Colonic mucosa (tissue), 4 donors: ENCODE data around the gene MCC. TPM values are rescaled to one million over a fixed set of nuclear protein-coding genes. Genes with fewer than 3 reads are reported as not detected.

ENCODE experiments used
- DNase-seq: peaks from one replicate; pipeline ENCODE4 v3.0.0-alpha.2; 2020
- H3K27ac ChIP-seq: fragments of 200-600 bp; one replicate; pipeline ENCODE4 v1.8.0; 2021
- H3K27me3 ChIP-seq: fragments of 200-600 bp; one replicate; pipeline ENCODE4 v1.8.0; 2021
- H3K36me3 ChIP-seq: fragments of 200-600 bp; one replicate; pipeline ENCODE4 v1.8.0; 2021
- H3K4me1 ChIP-seq: fragments of 200-600 bp; one replicate; pipeline ENCODE4 v1.8.0; 2021; ENCODE audit warnings: mild to moderate bottlenecking
- H3K4me3 ChIP-seq: fragments of 200-600 bp; one replicate; pipeline ENCODE4 v1.8.0; 2021
- H3K9ac ChIP-seq, 2 donors: one replicate each; pipeline ENCODE4 v1.7.0; 2013; ENCODE audit warnings: control low read depth in 2 of 2, low read depth in 2 of 2, low read length in 2 of 2
- H3K9me3 ChIP-seq: fragments of 200-600 bp; one replicate; pipeline ENCODE4 v1.8.0; 2021
- intact Hi-C: fragments of 100-400 bp; cut with DNase I; formaldehyde crosslinking; loops from one replicate; pipeline ENCODE4 v1.14.1; 2022
- total RNA-seq, 2 donors: library from RNA; stranded (reverse); fragmentation: NEBNext Ultra II Directional in 1 of 2; extraction: Animal tissue kit (Norgen Biotek cat#: 25700) in 1 of 2; gene quantifications; one replicate each; pipeline ENCODE4 v1.2.1, GENCODE V29; 2021
- TF ChIP-seq, protein P1 (sequence below): fragments of 200-600 bp; IDR thresholded peaks from one replicate; pipeline ENCODE4 v1.8.0; 2022; ENCODE audit warnings: antibody characterized with exemption, mild to moderate bottlenecking
- donor health status: healthy.
- donor health status: DM: no; HTN: no; CAD: no.
- donor health status: DM: no; HTN: no; CAD: no.

Gene MCC
- total RNA-seq, 2 donors from 2014 or later, result 1.9 to 3.1 TPM

- no peak overlapping the region for H3K27ac ChIP-seq
- intact Hi-C loops, result no loop called here
Observed at GRCh38 chr5:113269023-113269997, 218.9 kb downstream of the MCC start.

GRCh38 chr5:113268232-113268631 lies 220.0 kb downstream of the MCC start:
- H3K9ac ChIP-seq, result no peak overlapping the region
- H3K36me3 ChIP-seq, result no peaks in the 10 kb centered on the region
- DNase-seq, result no peak
- no peaks in the 10 kb centered on the region for H3K27me3 ChIP-seq
- intact Hi-C loops, result no loop called here
- no peak overlapping the region for H3K4me3 ChIP-seq
- no peaks in the 10 kb centered on the region for H3K9me3 ChIP-seq
- no peaks in the 10 kb centered on the region for H3K4me1 ChIP-seq
- TF ChIP-seq, protein P1, sequence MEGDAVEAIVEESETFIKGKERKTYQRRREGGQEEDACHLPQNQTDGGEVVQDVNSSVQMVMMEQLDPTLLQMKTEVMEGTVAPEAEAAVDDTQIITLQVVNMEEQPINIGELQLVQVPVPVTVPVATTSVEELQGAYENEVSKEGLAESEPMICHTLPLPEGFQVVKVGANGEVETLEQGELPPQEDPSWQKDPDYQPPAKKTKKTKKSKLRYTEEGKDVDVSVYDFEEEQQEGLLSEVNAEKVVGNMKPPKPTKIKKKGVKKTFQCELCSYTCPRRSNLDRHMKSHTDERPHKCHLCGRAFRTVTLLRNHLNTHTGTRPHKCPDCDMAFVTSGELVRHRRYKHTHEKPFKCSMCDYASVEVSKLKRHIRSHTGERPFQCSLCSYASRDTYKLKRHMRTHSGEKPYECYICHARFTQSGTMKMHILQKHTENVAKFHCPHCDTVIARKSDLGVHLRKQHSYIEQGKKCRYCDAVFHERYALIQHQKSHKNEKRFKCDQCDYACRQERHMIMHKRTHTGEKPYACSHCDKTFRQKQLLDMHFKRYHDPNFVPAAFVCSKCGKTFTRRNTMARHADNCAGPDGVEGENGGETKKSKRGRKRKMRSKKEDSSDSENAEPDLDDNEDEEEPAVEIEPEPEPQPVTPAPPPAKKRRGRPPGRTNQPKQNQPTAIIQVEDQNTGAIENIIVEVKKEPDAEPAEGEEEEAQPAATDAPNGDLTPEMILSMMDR, result no peak
- no peak overlapping the region for H3K27ac ChIP-seq

More at GRCh38 chr5:113269023-113269997, 218.9 kb downstream of the MCC start:
- Histone ChIP-seq H3K27me3 (no peaks in the 10 kb centered on the region), H3K4me1 (no peaks in the 10 kb centered on the region), H3K4me3 (no peak overlapping the region), H3K36me3 (no peaks in the 10 kb centered on the region), H3K9ac (no peak overlapping the region), H3K9me3 (no peaks in the 10 kb centered on the region)
- TF ChIP-seq, protein P1, result no peak
- DNase-seq, result no peak

DNA sequence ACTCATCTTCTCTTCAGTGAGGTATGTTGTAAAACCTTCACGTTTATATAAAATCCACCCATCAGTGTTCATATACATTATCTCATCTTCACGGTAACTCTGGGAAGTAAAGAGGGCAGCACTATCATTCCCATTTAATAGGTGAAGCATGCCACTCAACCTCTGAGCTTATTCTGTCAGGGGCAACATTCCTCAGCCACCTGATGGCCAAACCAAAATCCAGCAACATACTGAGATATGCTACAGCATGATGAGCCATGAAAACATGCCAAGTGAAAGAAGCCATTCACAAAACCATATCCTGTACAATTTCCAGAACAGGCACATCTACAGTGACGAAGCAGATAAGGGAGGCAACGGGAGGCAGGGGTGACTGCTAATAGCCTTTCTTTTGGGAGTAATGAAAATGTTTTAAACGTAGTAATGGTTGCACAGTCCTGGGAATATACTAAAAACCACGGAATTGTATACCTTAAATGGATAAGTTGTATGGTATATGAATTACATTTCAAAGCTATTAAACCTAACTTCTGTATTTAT lies 220.8 kb downstream of the MCC start:
- Histone ChIP-seq H3K36me3 (no peaks in the 10 kb centered on the region), H3K27ac (no peak overlapping the region), H3K9ac (no peak overlapping the region), H3K9me3 (no peaks in the 10 kb centered on the region), H3K4me3 (no peak overlapping the region), H3K27me3 (no peaks in the 10 kb centered on the region), H3K4me1 (no peaks in the 10 kb centered on the region)
- intact Hi-C loops, result no loop called here
- DNase-seq, result no peak
- TF ChIP-seq, protein P1, result no peak

- DNase-seq, result no peak
- TF ChIP-seq, protein P1, result no peak
- H3K9ac ChIP-seq, result no peak overlapping the region
Observed at GRCh38 chr5:113266913-113267227, 221.4 kb downstream of the MCC start.

GRCh38 chr5:113266227-113266912 lies 221.9 kb downstream of the MCC start:
- no peak overlapping the region for H3K9ac ChIP-seq
- no peaks in the 10 kb centered on the region for H3K27me3 ChIP-seq
- H3K9me3 ChIP-seq, result no peaks in the 10 kb centered on the region
- no peaks in the 10 kb centered on the region for H3K36me3 ChIP-seq
- H3K4me3 ChIP-seq, result no peak overlapping the region
- DNase-seq, result no peak
- TF ChIP-seq, protein P1, result no peak
- H3K4me1 ChIP-seq, result no peaks in the 10 kb centered on the region
- intact Hi-C loops, result no loop called here
- H3K27ac ChIP-seq, result no peak overlapping the region

More at GRCh38 chr5:113266913-113267227, 221.4 kb downstream of the MCC start:
- Histone ChIP-seq H3K4me1 (no peaks in the 10 kb centered on the region), H3K9me3 (no peaks in the 10 kb centered on the region), H3K36me3 (no peaks in the 10 kb centered on the region), H3K27me3 (no peaks in the 10 kb centered on the region), H3K27ac (no peak overlapping the region), H3K4me3 (no peak overlapping the region)
- intact Hi-C loops, result no loop called here
